Activated CD4-positive, alpha-beta T cell treated with anti-CD3 and anti-CD28 coated beads, Interleukin-10, Interleukin-2, amounts not matched to agents 100 ng/mL and 50 ng/mL, durations not matched to agents 16 hours and 8 hours (primary cell): ENCODE measurements around the gene KLK8.

Source experiments
- DNase-seq: peaks from one replicate; pipeline ENCODE4 v3.0.0-alpha.2; 2020

Gene KLK8

DNA sequence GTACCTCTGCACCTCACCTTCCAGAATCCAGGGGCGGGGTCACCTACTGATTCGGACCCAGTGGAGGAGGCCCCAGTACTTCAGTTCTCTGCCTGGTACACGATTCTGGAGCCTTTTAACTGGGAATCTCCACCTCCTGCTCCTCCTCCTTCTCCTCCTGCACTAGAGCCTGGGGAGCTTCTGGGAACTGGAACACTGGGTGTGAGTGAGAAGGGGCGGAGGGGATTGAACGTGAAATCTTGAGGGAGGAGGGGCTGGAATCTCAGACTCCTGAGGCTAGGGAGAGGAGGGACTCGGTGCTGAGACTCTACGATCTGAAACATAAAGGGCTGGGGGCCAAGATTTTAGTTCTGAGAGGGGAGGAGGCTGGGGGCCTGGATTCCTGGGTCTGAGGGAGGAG lies at the start of gene KLK8:
TSS of gene KLK8 (minus strand) at position 90 of the 400 bp plus-strand sequence. CDS start 437 bp downstream, outside the sequence.
- DNase-seq: no peak

DNA sequence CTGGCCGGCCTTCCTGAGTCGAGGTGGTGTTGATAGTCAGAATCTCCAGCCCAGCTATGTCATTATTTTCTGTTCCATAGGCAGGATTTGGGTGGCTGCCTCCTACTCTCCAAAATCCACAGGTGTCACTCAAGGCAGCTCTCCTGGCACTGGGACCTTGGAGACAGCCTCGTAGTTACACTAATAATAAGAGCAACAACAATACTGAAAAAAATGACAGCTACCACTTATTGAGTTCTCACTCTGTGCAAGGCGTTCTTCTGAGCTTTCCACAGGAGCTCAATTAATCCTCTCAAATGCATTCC lies 45.6 kb upstream of the KLK8 start:
- DNase-seq: no peak

GRCh38 chr19:51044327-51044726 lies 42.9 kb upstream of the KLK8 start:
- no peak for DNase-seq

- no peak for DNase-seq
These were observed 42.1 kb upstream of the KLK8 start for GRCh38 chr19:51043497-51043896.

DNA sequence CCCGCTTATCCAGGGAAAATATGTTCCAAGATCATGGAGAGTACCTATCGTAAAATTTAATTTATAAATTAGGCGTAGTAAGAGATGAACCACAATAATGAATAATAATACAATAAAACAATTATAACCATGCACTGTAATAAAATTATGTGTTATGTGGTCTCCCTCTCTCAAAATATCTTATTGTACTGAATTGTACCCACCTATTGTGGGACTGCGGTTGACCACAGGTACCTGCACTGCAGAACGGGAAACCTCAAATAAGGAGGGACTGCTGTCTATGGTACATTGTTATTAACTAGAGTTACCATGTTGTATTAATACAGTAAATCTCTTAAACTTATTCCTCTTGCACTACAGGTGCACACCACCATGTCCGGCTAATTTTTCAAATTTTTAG lies 38.7 kb upstream of the KLK8 start:
- DNase-seq: no peak

- no peak for DNase-seq
These were observed 35.1 kb upstream of the KLK8 start for GRCh38 chr19:51036519-51036918.

DNA sequence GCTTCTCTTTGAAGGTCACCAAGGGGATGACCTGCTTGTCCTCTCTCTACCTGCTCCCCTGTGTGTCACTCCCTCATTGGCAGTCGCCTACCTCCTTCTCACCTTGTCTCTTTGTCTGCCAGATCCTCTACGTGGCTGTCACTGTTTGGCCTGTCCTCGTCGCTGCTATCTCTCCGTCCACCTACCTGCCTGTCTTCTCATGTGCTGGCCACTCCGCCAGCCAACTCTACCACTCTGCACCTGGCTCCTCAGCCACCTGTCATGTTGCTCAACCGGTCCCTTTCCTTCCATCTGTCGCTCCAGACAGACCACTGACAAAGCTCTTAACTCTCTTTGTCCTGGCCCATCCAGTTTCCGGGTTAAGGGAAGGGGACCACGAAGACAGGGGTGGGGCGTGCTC lies 33.3 kb upstream of the KLK8 start, which contains the start of gene KLK12:
TSS of gene KLK12 (minus strand) at position 299 of the 400 bp plus-strand sequence. CDS start 381 bp downstream, outside the sequence.
- no peak for DNase-seq

GRCh38 chr19:51031880-51032225 lies 30.4 kb upstream of the KLK8 start:
- DNase-seq: no peak

DNA sequence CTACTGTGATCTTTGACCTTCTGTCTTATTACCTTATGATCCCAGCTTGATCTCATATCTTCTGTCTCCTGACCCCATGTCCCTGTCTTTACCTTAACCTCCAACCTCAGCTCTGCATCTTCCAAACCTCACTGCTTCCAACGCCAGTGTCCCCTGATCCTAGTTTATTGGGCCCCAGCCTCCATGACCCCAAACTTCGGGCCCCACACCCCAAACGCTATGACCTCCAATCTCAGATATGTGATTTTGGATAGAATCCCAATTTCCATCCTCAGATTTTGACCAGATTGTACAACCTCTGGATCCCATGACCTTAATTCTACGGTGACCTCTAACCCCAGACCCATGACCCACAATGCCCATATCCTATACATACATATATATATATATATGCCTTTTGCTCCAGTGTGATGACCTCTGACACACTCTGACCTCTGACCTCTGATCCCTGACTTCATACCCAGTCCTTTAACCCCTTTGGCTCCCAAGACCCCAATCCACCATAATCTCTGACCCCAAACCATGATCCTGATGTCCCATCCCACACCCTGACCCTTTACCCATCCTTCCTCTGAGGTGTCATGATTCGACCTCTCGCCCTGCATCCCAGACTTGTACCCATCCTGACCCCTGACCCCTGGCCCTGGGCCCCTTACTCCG lies 29.9 kb upstream of the KLK8 start:
- DNase-seq: no peak

- DNase-seq: no peak
These were observed 29.2 kb upstream of the KLK8 start for GRCh38 chr19:51030631-51031030.

GRCh38 chr19:51029718-51030117 lies 28.3 kb upstream of the KLK8 start:
- DNase-seq: no peak

DNA sequence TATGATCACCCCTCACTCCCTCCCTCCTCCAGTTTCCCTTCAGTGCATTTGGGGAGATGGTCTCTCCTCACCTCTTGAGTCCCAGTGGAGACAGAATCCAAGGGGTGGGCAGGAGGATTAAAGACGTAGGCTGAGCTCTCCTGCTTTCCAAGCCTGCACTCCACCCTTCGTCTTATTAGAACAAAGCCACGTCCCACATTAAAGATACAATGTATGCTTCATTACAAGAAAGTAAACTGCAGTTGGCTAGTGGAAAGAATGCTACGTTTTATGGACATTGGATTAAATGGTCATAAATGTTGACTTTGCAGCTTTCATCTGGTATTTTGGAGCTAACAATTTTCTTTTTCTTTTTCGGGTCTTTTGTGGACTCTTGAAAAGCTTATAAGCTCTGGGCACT lies 26.5 kb upstream of the KLK8 start:
- DNase-seq: no peak

DNA sequence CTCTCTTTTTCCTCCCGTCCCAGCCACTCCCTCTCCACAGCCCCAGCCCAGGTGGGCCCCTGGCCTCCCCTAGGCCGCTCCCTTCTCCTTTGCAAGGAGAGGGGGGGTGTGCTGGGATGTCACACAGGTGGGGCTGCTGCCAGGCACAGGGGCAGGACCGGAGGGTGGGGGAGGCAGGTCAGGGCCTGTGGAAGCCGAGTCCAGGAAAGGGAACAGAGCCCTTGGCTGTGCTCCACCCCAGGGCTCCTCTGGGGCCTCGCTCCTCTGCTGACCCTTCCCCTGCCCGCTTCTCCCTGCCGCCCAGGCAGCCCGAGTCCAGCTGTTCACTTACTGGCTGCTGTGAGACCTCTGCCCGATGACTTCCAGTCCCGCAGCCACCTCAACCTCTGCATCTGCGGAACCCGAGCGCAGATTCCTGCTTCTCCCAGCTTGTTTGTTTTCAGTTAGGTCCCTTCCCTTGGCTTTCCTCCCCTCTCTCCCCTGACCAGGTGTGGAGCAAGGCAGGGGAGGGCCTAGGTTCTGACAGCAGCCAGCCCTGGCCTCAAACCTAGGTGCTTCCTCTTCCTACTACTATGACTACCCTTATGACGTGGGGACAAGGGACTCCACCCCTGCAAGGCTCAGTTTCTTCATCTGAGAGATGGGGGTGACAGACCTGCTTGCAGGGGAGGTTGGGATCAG lies 25.9 kb upstream of the KLK8 start:
- DNase-seq: no peak

DNA sequence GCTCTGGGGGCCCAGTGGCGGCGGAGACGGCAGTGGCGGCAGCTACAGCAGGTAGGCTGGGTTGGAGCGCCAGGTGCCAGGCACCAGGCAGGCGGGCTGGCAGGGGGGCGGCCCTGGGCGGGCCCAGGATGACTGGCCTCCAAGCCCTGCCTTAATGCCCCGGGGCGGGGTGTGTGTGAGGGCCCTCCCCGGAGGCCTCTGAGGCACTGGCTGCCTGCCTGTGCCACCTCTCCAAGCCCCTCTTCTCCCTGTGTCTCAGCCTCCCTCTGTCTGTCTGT lies 25.1 kb upstream of the KLK8 start, which contains the start of gene KLK11:
TSS of gene KLK11 (minus strand) at position 63 of the 278 bp plus-strand sequence. CDS start 985 bp downstream, outside the sequence.
- DNase-seq: no peak

- DNase-seq: no peak
These were observed 24.6 kb upstream of the KLK8 start for GRCh38 chr19:51025809-51026553.

GRCh38 chr19:51025401-51025800 lies 24.0 kb upstream of the KLK8 start:
- DNase-seq: no peak

DNA sequence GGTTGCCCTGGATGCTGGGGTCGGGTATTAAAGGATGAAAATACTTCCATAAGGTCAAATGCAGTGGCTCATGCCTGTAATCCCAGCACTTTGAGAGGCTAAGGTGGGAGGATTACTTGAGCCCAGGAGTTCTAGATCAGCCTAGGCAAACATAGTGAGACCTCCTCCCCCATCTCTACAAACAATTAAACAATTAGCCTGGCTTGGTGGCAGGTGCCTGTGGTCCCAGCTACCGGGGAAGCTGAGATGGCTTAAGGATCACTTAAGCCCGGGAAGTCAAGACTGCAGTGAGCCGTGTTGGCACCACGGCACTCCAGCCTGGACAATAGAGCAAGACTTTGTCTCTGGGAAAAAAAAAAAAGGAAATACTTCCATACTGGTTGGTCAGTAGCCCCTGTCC lies 23.5 kb upstream of the KLK8 start:
- DNase-seq: no peak

DNA sequence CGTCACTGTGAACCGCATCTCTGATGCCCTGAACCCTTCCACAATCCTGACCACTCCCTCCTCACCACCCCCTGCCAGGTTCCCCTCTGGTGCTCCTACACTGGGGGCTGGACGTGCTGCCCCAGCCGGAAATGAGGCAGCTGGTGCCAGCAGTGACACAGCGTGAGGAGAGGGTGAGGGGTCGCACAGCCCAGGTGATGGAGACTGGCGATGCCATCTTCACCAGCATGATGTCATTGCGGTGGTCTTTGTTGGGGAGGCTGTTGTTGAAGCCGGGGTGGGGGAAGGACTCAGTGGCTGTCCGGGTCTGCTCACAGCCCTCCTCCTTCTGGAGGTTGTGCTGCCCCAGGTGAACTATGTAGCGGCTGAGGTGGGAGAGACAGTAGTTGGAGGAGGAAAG lies 22.5 kb upstream of the KLK8 start:
- no peak for DNase-seq

DNA sequence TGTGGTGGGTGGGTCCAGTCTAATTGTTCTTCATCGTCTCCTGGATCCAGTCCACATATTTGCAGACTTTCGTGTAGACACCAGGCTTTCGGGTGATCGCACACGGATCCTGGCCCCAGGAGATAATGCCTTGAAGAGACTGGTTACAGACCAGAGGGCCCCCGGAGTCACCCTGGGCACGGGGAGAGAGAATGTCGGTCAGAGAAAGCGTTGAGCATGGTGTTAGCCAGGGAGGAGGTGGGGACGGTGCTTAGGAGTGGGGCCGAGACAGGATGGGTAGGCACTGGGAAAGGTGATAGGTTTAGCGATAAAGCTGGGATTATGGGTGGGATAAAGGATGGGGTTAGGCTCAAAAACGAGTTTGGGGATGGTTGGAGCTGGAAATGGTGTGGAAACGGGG lies 21.1 kb upstream of the KLK8 start:
- no peak for DNase-seq

GRCh38 chr19:51020988-51021651 lies 19.7 kb upstream of the KLK8 start:
- DNase-seq: peak; percentile 19

DNA sequence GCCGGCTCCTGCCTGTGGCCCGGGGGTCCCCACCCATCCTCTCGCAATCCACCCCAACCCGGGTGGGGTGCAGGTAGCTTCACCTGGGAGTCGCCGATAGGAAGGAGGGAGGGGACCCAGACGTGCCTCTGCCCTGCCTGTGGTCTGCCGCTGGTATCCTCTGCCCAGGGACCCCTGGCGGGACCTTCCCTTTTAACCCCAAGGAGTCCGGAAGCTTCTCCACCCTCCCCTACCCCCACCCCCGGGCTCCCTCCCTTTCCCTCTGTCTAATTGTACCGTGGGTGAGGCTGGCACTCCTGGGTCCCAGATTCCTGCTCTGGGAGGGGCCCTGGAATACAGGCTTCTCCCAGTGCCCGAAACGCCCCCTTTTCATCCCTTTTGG lies 18.1 kb upstream of the KLK8 start, which contains the start of gene KLK10:
TSS of gene KLK10 (minus strand) at position 166 of the 382 bp plus-strand sequence. CDS start 579 bp downstream, outside the sequence.
- DNase-seq: no peak

DNA sequence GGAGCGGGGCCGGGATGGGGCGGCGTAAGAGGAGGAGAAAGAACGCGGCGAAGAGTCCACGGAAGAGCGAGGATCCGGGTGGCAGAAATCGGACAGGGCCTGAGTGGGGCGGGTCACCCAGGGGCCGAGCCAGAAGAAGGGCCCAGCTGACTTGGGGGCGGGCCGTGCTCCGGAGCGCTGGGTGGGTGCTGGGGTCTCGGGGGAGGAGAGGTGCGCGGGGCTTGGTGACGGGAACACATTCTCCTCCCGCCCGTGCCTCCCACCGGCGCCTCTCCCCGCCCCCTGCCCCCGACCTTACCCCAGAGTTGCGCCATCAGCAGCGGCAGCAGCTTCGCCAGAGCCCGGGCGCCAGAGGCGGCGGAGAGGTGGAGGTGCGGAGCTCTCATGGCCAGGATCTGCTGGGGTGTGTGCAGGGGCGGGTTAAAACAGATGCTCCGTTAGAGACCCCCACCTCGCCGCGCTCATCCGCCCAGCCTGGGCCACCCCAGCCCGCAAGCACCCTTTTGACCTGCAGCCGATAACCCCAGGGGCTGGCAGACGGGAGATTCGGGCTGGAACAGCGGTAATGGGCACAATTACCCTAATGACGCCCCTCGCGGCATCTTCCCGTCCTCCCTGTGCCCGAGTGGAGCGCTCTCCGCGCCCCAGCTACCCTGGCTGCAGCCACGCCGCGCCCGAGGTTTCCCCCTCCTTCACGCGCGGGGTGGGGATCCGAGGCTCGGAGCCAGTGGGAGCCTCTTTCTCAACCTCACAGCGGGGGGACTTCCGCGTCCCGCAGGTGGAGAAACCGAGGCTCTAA lies 17.5 kb upstream of the KLK8 start:
- DNase-seq: no peak
